RWPE2 (cell line): ENCODE measurements around the gene PRKACB.

Experiments
- ATAC-seq: fragments of 200-7000 bp; cut with Tn5 transposase; 3 replicates; pipeline ENCODE4 v1.9.1; 2021; ENCODE audit warnings: low read depth
- DNase-seq: peaks from one replicate; pipeline ENCODE4 v3.0.0-alpha.2; 2020; ENCODE audit warnings: low spot score
- H3K27ac ChIP-seq: fragments of 450-650 bp; 2 replicates; pipeline ENCODE4 v1.5.1; 2017; ENCODE audit warnings: mild to moderate bottlenecking; ENCODE audit not compliant: poor library complexity, severe bottlenecking
- H3K27me3 ChIP-seq: fragments of 250-450 bp; sonication (Bioruptor Pico); 2 replicates; pipeline ENCODE4 v1.5.1; 2021; ENCODE audit warnings: mild to moderate bottlenecking, moderate library complexity; ENCODE audit not compliant: insufficient read depth, poor library complexity, severe bottlenecking
- H3K36me3 ChIP-seq: fragments of 250-450 bp; sonication (Bioruptor Pico); 2 replicates; pipeline ENCODE4 v1.5.1; 2020; ENCODE audit warnings: low read depth, mild to moderate bottlenecking, moderate library complexity
- H3K4me1 ChIP-seq: fragments of 250-450 bp; sonication (Bioruptor Pico); 2 replicates; pipeline ENCODE4 v1.5.1; 2021; ENCODE audit warnings: mild to moderate bottlenecking, moderate library complexity; ENCODE audit not compliant: insufficient read depth, poor library complexity, severe bottlenecking
- H3K4me3 ChIP-seq: fragments of 250-450 bp; sonication (Bioruptor Pico); 2 replicates; pipeline ENCODE4 v1.5.1; 2021; ENCODE audit warnings: mild to moderate bottlenecking, moderate library complexity; ENCODE audit not compliant: severe bottlenecking
- H3K9me3 ChIP-seq: fragments of 250-450 bp; sonication (Bioruptor Pico); 2 replicates; pipeline ENCODE4 v1.5.1; 2021; ENCODE audit warnings: mild to moderate bottlenecking, moderate library complexity; ENCODE audit not compliant: severe bottlenecking
- TF ChIP-seq, protein P1 (sequence below): fragments of 450-650 bp; IDR thresholded peaks from one replicate; pipeline ENCODE4 v1.5.1; 2017; ENCODE audit warnings: mild to moderate bottlenecking, moderate library complexity; ENCODE audit not compliant: poor library complexity, severe bottlenecking

Gene PRKACB

GRCh38 chr1:84259376-84259775 lies 115.3 kb downstream of the PRKACB start:
- TF ChIP-seq, protein P1, sequence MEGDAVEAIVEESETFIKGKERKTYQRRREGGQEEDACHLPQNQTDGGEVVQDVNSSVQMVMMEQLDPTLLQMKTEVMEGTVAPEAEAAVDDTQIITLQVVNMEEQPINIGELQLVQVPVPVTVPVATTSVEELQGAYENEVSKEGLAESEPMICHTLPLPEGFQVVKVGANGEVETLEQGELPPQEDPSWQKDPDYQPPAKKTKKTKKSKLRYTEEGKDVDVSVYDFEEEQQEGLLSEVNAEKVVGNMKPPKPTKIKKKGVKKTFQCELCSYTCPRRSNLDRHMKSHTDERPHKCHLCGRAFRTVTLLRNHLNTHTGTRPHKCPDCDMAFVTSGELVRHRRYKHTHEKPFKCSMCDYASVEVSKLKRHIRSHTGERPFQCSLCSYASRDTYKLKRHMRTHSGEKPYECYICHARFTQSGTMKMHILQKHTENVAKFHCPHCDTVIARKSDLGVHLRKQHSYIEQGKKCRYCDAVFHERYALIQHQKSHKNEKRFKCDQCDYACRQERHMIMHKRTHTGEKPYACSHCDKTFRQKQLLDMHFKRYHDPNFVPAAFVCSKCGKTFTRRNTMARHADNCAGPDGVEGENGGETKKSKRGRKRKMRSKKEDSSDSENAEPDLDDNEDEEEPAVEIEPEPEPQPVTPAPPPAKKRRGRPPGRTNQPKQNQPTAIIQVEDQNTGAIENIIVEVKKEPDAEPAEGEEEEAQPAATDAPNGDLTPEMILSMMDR = no peak
- Histone ChIP-seq H3K4me3 (no peak overlapping the region), H3K36me3 (no peaks in the 10 kb centered on the region), H3K9me3 (no peaks in the 10 kb centered on the region), H3K27ac (no peak overlapping the region), H3K4me1 (peaks cover 2% of the 10 kb centered on the region), H3K27me3 (no peaks in the 10 kb centered on the region)
- DNase-seq (no peak), ATAC-seq (no peak)

- Histone ChIP-seq H3K27ac (no peak overlapping the region), H3K36me3 (no peaks in the 10 kb centered on the region), H3K4me1 (no peaks in the 10 kb centered on the region), H3K9me3 (no peaks in the 10 kb centered on the region), H3K27me3 (no peaks in the 10 kb centered on the region), H3K4me3 (no peak overlapping the region)
- ATAC-seq = no peak
- no peak for DNase-seq
- TF ChIP-seq, protein P1 = no peak
Observed at GRCh38 chr1:84259989-84260388, 115.9 kb downstream of the PRKACB start.

GRCh38 chr1:84260852-84261518 lies 116.9 kb downstream of the PRKACB start:
- 0 out of 3 replicates have a peak, but pooled peaks have one; percentile 35 for ATAC-seq
- Histone ChIP-seq H3K27ac (no peak overlapping the region), H3K4me1 (no peaks in the 10 kb centered on the region), H3K4me3 (no peak overlapping the region), H3K9me3 (no peaks in the 10 kb centered on the region), H3K36me3 (no peaks in the 10 kb centered on the region), H3K27me3 (no peaks in the 10 kb centered on the region)
- TF ChIP-seq, protein P1 = no peak
- no peak for DNase-seq

DNA sequence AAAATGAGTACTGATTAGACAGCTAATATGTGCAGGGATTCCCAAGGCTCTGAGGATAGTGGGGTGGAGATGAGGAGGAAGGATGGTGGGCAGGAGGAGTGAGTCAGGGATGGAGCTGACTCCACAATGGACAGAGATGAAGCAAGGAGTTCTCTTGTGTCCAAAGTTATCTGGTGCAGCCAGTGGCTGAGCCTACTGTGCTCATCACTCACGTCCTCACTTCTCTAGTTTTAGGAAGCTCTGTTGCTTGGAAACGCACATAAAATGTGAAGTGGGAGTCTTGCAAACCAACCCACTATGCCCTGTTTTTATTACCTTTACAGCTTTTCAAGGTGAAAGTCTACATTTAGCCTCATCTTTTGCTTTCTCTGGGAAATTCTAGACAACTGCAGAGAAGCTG lies 120.9 kb downstream of the PRKACB start:
- H3K4me3 ChIP-seq = no peak overlapping the region
- no peaks in the 10 kb centered on the region for H3K4me1 ChIP-seq
- no peaks in the 10 kb centered on the region for H3K9me3 ChIP-seq
- ATAC-seq (no peak), DNase-seq (no peak)
- no peaks in the 10 kb centered on the region for H3K27me3 ChIP-seq
- no peaks in the 10 kb centered on the region for H3K36me3 ChIP-seq
- no peak overlapping the region for H3K27ac ChIP-seq
- TF ChIP-seq, protein P1 = no peak

- H3K27me3 ChIP-seq = no peaks in the 10 kb centered on the region
- ATAC-seq = no peak
- H3K9me3 ChIP-seq = no peaks in the 10 kb centered on the region
- H3K4me1 ChIP-seq = no peaks in the 10 kb centered on the region
- H3K36me3 ChIP-seq = no peaks in the 10 kb centered on the region
- DNase-seq = no peak
- H3K27ac ChIP-seq = no peak overlapping the region
- TF ChIP-seq, protein P1 = no peak
- H3K4me3 ChIP-seq = no peak overlapping the region
Observed at GRCh38 chr1:84265867-84266266, 121.8 kb downstream of the PRKACB start.
